Fibroblast of lung (primary cell): ENCODE measurements around the gene KATNA1. TPM values are rescaled to one million over a fixed set of nuclear protein-coding genes. Genes with fewer than 3 reads are reported as not detected.

ENCODE experiments used
- polyA plus RNA-seq, 2 donors: library from polyadenylated mRNA; depleted of rRNA in 1 of 2; stranded (reverse) in 1 of 2; unstranded in 1 of 2; fragments of >200 nt; gene quantifications; 2 replicates each; pipeline ENCODE4 v1.2.1, GENCODE V29; 2011 to 2012; ENCODE audit warnings: missing spikeins in 1 of 2
- total RNA-seq: library from RNA; depleted of rRNA; stranded (reverse); fragments of >200 nt; gene quantifications from 2 replicates; pipeline ENCODE4 v1.2.1, GENCODE V29; 2014

The KATNA1 gene
- total and polyA plus RNA-seq, 2 donors (not counting 1 experiment from before 2014, with no cell fraction given), result 27.9 to 37.0 TPM

Other genes with a start within 250 kb of the KATNA1 start
- gene SUMO4, start 248.5 kb downstream of the KATNA1 start, total RNA-seq, result 1.0 and 2.1 TPM in 2 replicates
- not detected in 2 replicates for gene SUMO4, start 248.5 kb downstream of the KATNA1 start, polyA plus RNA-seq
- gene ZC3H12D, start 163.7 kb downstream of the KATNA1 start, total RNA-seq, result under 0.01 and 0.17 TPM in 2 replicates
- 0.01 TPM in 1 of 2 replicates, not detected in the other for gene ZC3H12D, start 163.7 kb downstream of the KATNA1 start, polyA plus RNA-seq
- gene PPIL4, start 102.7 kb downstream of the KATNA1 start, total RNA-seq, result 37.5 and 41.1 TPM in 2 replicates
- 15.2 and 15.9 TPM in 2 replicates for gene PPIL4, start 102.7 kb downstream of the KATNA1 start, polyA plus RNA-seq
- gene GINM1, start 82.3 kb downstream of the KATNA1 start, total RNA-seq, result 53.8 and 56.8 TPM in 2 replicates
- 54.7 and 91.1 TPM in 2 replicates for gene GINM1, start 82.3 kb downstream of the KATNA1 start, polyA plus RNA-seq
- 7.4 and 8.6 TPM in 2 replicates for gene LATS1, start 69.4 kb upstream of the KATNA1 start, total RNA-seq
- 14.5 and 20.3 TPM in 2 replicates for gene LATS1, start 69.4 kb upstream of the KATNA1 start, polyA plus RNA-seq
- gene NUP43, start 97.8 kb upstream of the KATNA1 start, total RNA-seq, result 16.0 and 19.5 TPM in 2 replicates
- gene NUP43, start 97.8 kb upstream of the KATNA1 start, polyA plus RNA-seq, result 23.7 and 26.0 TPM in 2 replicates
- gene PCMT1, start 101.0 kb upstream of the KATNA1 start, total RNA-seq, result 81.3 and 97.6 TPM in 2 replicates
- 172 and 181 TPM in 2 replicates for gene PCMT1, start 101.0 kb upstream of the KATNA1 start, polyA plus RNA-seq
- 54.7 and 89.5 TPM in 2 replicates for gene LRP11, start 215.6 kb upstream of the KATNA1 start, total RNA-seq
- 43.3 and 58.4 TPM in 2 replicates for gene LRP11, start 215.6 kb upstream of the KATNA1 start, polyA plus RNA-seq
- gene RAET1E, start 249.4 kb upstream of the KATNA1 start, total RNA-seq, result 0.51 and 1.5 TPM in 2 replicates
- 0.12 and 0.70 TPM in 2 replicates for gene RAET1E, start 249.4 kb upstream of the KATNA1 start, polyA plus RNA-seq